Measurements from ENCODE around the gene EML4.
"Not testable (repeated sequence)": the region's sequence is repeated elsewhere in the genome, so short reads cannot be mapped to it uniquely, and the experiment has no call there.

The EML4 gene

GRCh38 chr2:42168459-42169099 is 574 bp upstream of the EML4 start:
- H3K4me3 ChIP-seq (ENCODE audit: low read depth, low read length) = peak overlapping the region; percentile 13; the same call in 1 of the 2 replicates
- no peak for DNase-seq (ENCODE audit: low read depth)
- no peak for TF ChIP-seq CTCF (IDR thresholded peaks at IDR 0.05; ENCODE audit: insufficient read depth, low read depth, low read length, missing control alignments)

GRCh38 chr2:42169874-42170521 is 845 bp downstream of the EML4 start:
- peak; percentile 57 for DNase-seq (ENCODE audit: low read depth)
- peak overlapping the region; percentile 100 for H3K4me3 ChIP-seq (ENCODE audit: low read depth, low read length)
- no peak for TF ChIP-seq CTCF (IDR thresholded peaks at IDR 0.05; ENCODE audit: insufficient read depth, low read depth, low read length, missing control alignments)

- H3K4me3 ChIP-seq (ENCODE audit: low read depth, low read length) = peak overlapping the region; percentile 100
- no peak for DNase-seq (ENCODE audit: low read depth)
- no peak for TF ChIP-seq CTCF (IDR thresholded peaks at IDR 0.05; ENCODE audit: insufficient read depth, low read depth, low read length, missing control alignments)
These were observed 1.7 kb downstream of the EML4 start for GRCh38 chr2:42170619-42171395.

GRCh38 chr2:42171396-42171980 is 2.3 kb downstream of the EML4 start:
- DNase-seq (ENCODE audit: low read depth) = peak; percentile 80
- peak overlapping the region; percentile 100 for H3K4me3 ChIP-seq (ENCODE audit: low read depth, low read length)
- no peak for TF ChIP-seq CTCF (IDR thresholded peaks at IDR 0.05; ENCODE audit: insufficient read depth, low read depth, low read length, missing control alignments)

GRCh38 chr2:42172020-42172419 is 2.9 kb downstream of the EML4 start:
- H3K4me3 ChIP-seq (ENCODE audit: low read depth, low read length) = peak overlapping the region; percentile 100
- TF ChIP-seq CTCF (IDR thresholded peaks at IDR 0.05; ENCODE audit: insufficient read depth, low read depth, low read length, missing control alignments) = no peak
- no peak for DNase-seq (ENCODE audit: low read depth)

GRCh38 chr2:42172566-42172965 is 3.4 kb downstream of the EML4 start:
- no peak for TF ChIP-seq CTCF (IDR thresholded peaks at IDR 0.05; ENCODE audit: insufficient read depth, low read depth, low read length, missing control alignments)
- H3K4me3 ChIP-seq (ENCODE audit: low read depth, low read length) = peak overlapping the region; percentile 100
- DNase-seq (ENCODE audit: low read depth) = no peak

- DNase-seq (ENCODE audit: low read depth); H3K4me3 ChIP-seq (ENCODE audit: low read depth, low read length): not testable (repeated sequence)
These were observed 4.3 kb downstream of the EML4 start for GRCh38 chr2:42173467-42173866.

All from GM12865 (cell line).